ENCODE results near the gene VOPP1.

DNA sequence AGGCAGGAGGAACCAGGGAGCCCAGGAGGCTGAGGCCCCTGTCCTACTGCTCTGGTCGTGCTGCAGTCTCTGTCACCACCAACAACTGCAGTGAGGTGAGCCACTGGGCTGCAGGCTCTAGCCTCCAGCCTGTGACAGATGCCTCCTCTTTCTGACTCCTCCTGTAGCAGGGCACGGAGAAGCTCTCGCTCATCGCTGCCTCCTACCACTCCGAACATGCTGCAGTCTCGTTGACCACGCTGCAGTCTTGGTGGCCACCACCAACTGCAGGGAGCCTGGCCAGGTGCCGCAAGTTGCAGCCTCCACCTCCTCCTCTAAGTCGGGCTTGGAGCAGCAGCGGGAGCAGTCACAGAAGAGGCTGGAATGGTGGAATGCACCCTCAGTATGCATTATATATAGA is 22.1 kb upstream of the VOPP1 start:
- TF ChIP-seq, protein P1, sequence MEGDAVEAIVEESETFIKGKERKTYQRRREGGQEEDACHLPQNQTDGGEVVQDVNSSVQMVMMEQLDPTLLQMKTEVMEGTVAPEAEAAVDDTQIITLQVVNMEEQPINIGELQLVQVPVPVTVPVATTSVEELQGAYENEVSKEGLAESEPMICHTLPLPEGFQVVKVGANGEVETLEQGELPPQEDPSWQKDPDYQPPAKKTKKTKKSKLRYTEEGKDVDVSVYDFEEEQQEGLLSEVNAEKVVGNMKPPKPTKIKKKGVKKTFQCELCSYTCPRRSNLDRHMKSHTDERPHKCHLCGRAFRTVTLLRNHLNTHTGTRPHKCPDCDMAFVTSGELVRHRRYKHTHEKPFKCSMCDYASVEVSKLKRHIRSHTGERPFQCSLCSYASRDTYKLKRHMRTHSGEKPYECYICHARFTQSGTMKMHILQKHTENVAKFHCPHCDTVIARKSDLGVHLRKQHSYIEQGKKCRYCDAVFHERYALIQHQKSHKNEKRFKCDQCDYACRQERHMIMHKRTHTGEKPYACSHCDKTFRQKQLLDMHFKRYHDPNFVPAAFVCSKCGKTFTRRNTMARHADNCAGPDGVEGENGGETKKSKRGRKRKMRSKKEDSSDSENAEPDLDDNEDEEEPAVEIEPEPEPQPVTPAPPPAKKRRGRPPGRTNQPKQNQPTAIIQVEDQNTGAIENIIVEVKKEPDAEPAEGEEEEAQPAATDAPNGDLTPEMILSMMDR (conservative IDR thresholded peaks at IDR 0.05 in 1 of 2, IDR thresholded peaks at IDR 0.05 in 1 of 2; ENCODE audit: low read depth in 1 of 2, low read length in 2 of 2) = no peak
- TF ChIP-seq EZH2 (IDR thresholded peaks at IDR 0.05; ENCODE audit: low read length, missing control alignments) = no peak
